Measurements from ENCODE around the gene TULP4. TPM values are rescaled to one million over a fixed set of nuclear protein-coding genes. Genes with fewer than 3 reads are reported as not detected.

The TULP4 gene
- total RNA-seq, 1 experiment from 2014 or later: 85.0 TPM

GRCh38 chr6:158560836-158561320 lies 248.6 kb downstream of the TULP4 start:
- no peak for DNase-seq (ENCODE audit: low read depth, low spot score)
- in situ Hi-C loops (cut with HindIII; ENCODE audit: low pct_unique_long_range_greater_than_20kb, low sequenced_read_pairs): no loop called here

Small RNA genes lying within 50 kb of the gene (small RNA-seq; reads per million reads assigned to genes)
- gene RN7SL173P: 0 to 0.05 reads per million in 2 experiments

Other genes with a start within 250 kb of the TULP4 start
- gene SERAC1, start 144.2 kb upstream of the TULP4 start, total RNA-seq (2014; rRNA removed; shearing (Covaris generic)): 6.6 and 6.7 TPM in 2 replicates
- 8.7 and 9.7 TPM in 2 replicates for gene GTF2H5, start 144.1 kb upstream of the TULP4 start, total RNA-seq (2014; rRNA removed; shearing (Covaris generic))
- gene TMEM181, start 247.6 kb downstream of the TULP4 start, total RNA-seq (2014; rRNA removed; shearing (Covaris generic)): 69.2 and 72.9 TPM in 2 replicates